Measurements from ENCODE around the gene ZNF512B.

ZNF512B gene

GRCh38 chr20:63937596-63937995 lies 32.1 kb downstream of the ZNF512B start:
- Histone ChIP-seq H3K9me3 (ENCODE audit: insufficient read depth, low read depth, low read length) (no peaks in the 10 kb centered on the region), H4K20me1 (ENCODE audit: insufficient read depth, low read length, poor library complexity, severe bottlenecking) (peaks cover 15% of the 10 kb centered on the region), H3K4me1 (ENCODE audit: insufficient read depth, low read length, poor library complexity, severe bottlenecking) (no peaks in the 10 kb centered on the region), H3F3A (ENCODE audit: low read depth) (no peaks in the 10 kb centered on the region; the same call in 1 of the 2 replicates), H3K79me2 (ENCODE audit: insufficient read depth, low read length) (no peaks in the 10 kb centered on the region), H3K27me3 (ENCODE audit: insufficient read depth, low read length, poor library complexity, severe bottlenecking) (no peaks in the 10 kb centered on the region), H3K4me2 (ENCODE audit: low read depth, low read length, poor library complexity, severe bottlenecking) (no peak overlapping the region), H3K4me3 (ENCODE audit: low read length, poor library complexity, severe bottlenecking) (no peak overlapping the region), H3K9ac (ENCODE audit: low read depth, low read length, poor library complexity, severe bottlenecking) (no peak overlapping the region), H3K36me3 (ENCODE audit: insufficient read depth, low read length) (peaks cover 55% of the 10 kb centered on the region; the same call in 1 of the 2 replicates), H2AFZ (ENCODE audit: low read length) (no peak overlapping the region), H3K9me2 (replicated peaks; ENCODE audit: low read depth, low read length) (no peaks in the 10 kb centered on the region)
- TF ChIP-seq CTCF (conservative IDR thresholded peaks at IDR 0.05; ENCODE audit: low read length) (no peak), EZH2phosphoT487 (IDR thresholded peaks at IDR 0.05; ENCODE audit: borderline replicate concordance) (no peak)

DNA sequence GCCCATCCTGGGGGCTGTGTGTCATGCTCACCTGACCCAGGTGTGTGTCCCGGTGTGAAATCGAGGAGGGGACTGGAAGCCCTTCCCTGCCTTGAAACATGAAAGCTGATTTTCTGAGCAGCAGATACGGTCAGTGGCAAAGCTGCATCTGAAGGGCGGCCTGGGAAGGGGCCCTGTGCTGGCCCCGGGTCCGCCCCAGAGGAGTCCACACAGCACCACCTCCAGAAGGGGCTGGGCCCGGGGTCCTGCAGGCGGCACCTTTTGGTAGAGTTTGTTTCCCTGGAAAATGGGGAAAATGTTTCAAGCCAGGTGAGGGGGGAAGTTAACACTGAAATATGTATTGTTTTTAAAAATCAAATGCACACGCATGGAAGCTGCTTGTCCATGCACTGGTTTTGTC lies 34.3 kb downstream of the ZNF512B start:
- TF ChIP-seq CTCF (conservative IDR thresholded peaks at IDR 0.05; ENCODE audit: low read length) (no peak), EZH2phosphoT487 (IDR thresholded peaks at IDR 0.05; ENCODE audit: borderline replicate concordance) (no peak)
- Histone ChIP-seq H2AFZ (ENCODE audit: low read length) (no peak overlapping the region), H3K4me2 (ENCODE audit: low read depth, low read length, poor library complexity, severe bottlenecking) (no peak overlapping the region), H3K9me3 (ENCODE audit: insufficient read depth, low read depth, low read length) (no peaks in the 10 kb centered on the region), H3K79me2 (ENCODE audit: insufficient read depth, low read length) (no peaks in the 10 kb centered on the region), H4K20me1 (ENCODE audit: insufficient read depth, low read length, poor library complexity, severe bottlenecking) (peaks cover 8% of the 10 kb centered on the region), H3K4me3 (ENCODE audit: low read length, poor library complexity, severe bottlenecking) (no peak overlapping the region), H3K4me1 (ENCODE audit: insufficient read depth, low read length, poor library complexity, severe bottlenecking) (no peaks in the 10 kb centered on the region), H3K36me3 (ENCODE audit: insufficient read depth, low read length) (peaks cover 62% of the 10 kb centered on the region; the same call in 1 of the 2 replicates), H3K9ac (ENCODE audit: low read depth, low read length, poor library complexity, severe bottlenecking) (no peak overlapping the region), H3K27me3 (ENCODE audit: insufficient read depth, low read length, poor library complexity, severe bottlenecking) (no peaks in the 10 kb centered on the region), H3F3A (ENCODE audit: low read depth) (no peaks in the 10 kb centered on the region; the same call in 1 of the 2 replicates), H3K9me2 (replicated peaks; ENCODE audit: low read depth, low read length) (no peaks in the 10 kb centered on the region)

GRCh38 chr20:63934271-63935068 lies 35.3 kb downstream of the ZNF512B start:
- TF ChIP-seq EZH2phosphoT487 (IDR thresholded peaks at IDR 0.05; ENCODE audit: borderline replicate concordance) (no peak), CTCF (conservative IDR thresholded peaks at IDR 0.05; ENCODE audit: low read length) (peak; percentile 53)
- Histone ChIP-seq H3K36me3 (ENCODE audit: insufficient read depth, low read length) (peaks cover 63% of the 10 kb centered on the region; the same call in 1 of the 2 replicates), H3K79me2 (ENCODE audit: insufficient read depth, low read length) (no peaks in the 10 kb centered on the region), H2AFZ (ENCODE audit: low read length) (no peak overlapping the region), H3K4me3 (ENCODE audit: low read length, poor library complexity, severe bottlenecking) (no peak overlapping the region), H3K9ac (ENCODE audit: low read depth, low read length, poor library complexity, severe bottlenecking) (no peak overlapping the region), H3K4me2 (ENCODE audit: low read depth, low read length, poor library complexity, severe bottlenecking) (no peak overlapping the region), H3F3A (ENCODE audit: low read depth) (no peaks in the 10 kb centered on the region; the same call in 1 of the 2 replicates), H3K4me1 (ENCODE audit: insufficient read depth, low read length, poor library complexity, severe bottlenecking) (no peaks in the 10 kb centered on the region), H3K9me3 (ENCODE audit: insufficient read depth, low read depth, low read length) (no peaks in the 10 kb centered on the region), H3K27me3 (ENCODE audit: insufficient read depth, low read length, poor library complexity, severe bottlenecking) (no peaks in the 10 kb centered on the region), H4K20me1 (ENCODE audit: insufficient read depth, low read length, poor library complexity, severe bottlenecking) (peaks cover 8% of the 10 kb centered on the region), H3K9me2 (replicated peaks; ENCODE audit: low read depth, low read length) (no peaks in the 10 kb centered on the region)

Data from Loucy (cell line).